H1 (cell line): ENCODE results near the gene HIBCH. TPM values are rescaled to one million over a fixed set of nuclear protein-coding genes. Genes with fewer than 3 reads are reported as not detected.

Experiments
- CTCF ChIA-PET: fragments of 300-600 bp; sonication (Branson Sonifier 250); formaldehyde crosslinking; loops from one replicate; lab custom pipeline; 2021; ENCODE audit not compliant: partially characterized antibody; lab: Charles Lee
- POLR2A ChIA-PET: fragments of 300-600 bp; sonication (Branson Sonifier 250); formaldehyde crosslinking; loops from one replicate; lab custom pipeline; 2021; ENCODE audit warnings: inconsistent platforms; ENCODE audit not compliant: partially characterized antibody; lab: Charles Lee
- DNase-seq, 2 experiments: peaks; one replicate each; pipeline versions ENCODE4 v3.0.0 to v3.0.0-alpha.2; 2010 to 2022; ENCODE audit warnings: low spot score in 2 of 2, low read depth in 1 of 2, mixed read lengths in 1 of 2
- FAIRE-seq: peaks from 2 replicates; lab custom pipeline; 2011; peaks lifted over from hg19 to GRCh38; lab: Jason Lieb, UNC
- H2AFZ ChIP-seq: 2 replicates; pipeline ENCODE4 v1.8.1; 2012; ENCODE audit warnings: low read length, inconsistent platforms
- H2AK5ac ChIP-seq: 2 replicates; pipeline ENCODE4 v1.6.1; 2013; ENCODE audit warnings: low read depth, low read length
- H2BK120ac ChIP-seq: replicated peaks from 2 replicates; pipeline ENCODE3; 2013; ENCODE audit warnings: low read depth, low read length, inconsistent platforms
- H2BK12ac ChIP-seq: 2 replicates; pipeline ENCODE4 v1.6.1; 2013; ENCODE audit warnings: low read depth, low read length
- H2BK15ac ChIP-seq: 2 replicates; pipeline ENCODE4 v1.6.1; 2013; ENCODE audit warnings: low read length
- H2BK20ac ChIP-seq: 2 replicates; pipeline ENCODE4 v1.6.1; 2013; ENCODE audit warnings: low read length
- H2BK5ac ChIP-seq: 2 replicates; pipeline ENCODE4 v1.6.1; 2013; ENCODE audit warnings: low read depth, low read length
- H3K14ac ChIP-seq: 2 replicates; pipeline ENCODE4 v1.6.1; 2013; ENCODE audit warnings: inconsistent platforms; ENCODE audit not compliant: insufficient read length
- H3K18ac ChIP-seq: 2 replicates; pipeline ENCODE4 v1.6.1; 2013; ENCODE audit warnings: low read length; ENCODE audit errors: extremely low read depth
- H3K23ac ChIP-seq: 2 replicates; pipeline ENCODE4 v1.6.1; 2013; ENCODE audit warnings: inconsistent platforms; ENCODE audit not compliant: insufficient read length
- H3K23me2 ChIP-seq: 2 replicates; pipeline ENCODE4 v1.6.1; 2013; ENCODE audit warnings: low read depth, low read length
- H3K27ac ChIP-seq: 2 replicates; pipeline ENCODE4 v1.6.1; 2011; ENCODE audit warnings: low read depth, low read length, inconsistent platforms
- H3K27me3 ChIP-seq, 4 experiments: replicated peaks in 1 of 4; 1 replicate in 1 of 4; 2 replicates in 3 of 4; pipeline versions ENCODE4 v1.6.1 to v1.8.1; 2011 to 2013; ENCODE audit warnings: low read length in 3 of 4, mild to moderate bottlenecking in 3 of 4, inconsistent platforms in 2 of 4, mixed read lengths in 2 of 4, moderate library complexity in 1 of 4; ENCODE audit not compliant: control insufficient read depth in 3 of 4, insufficient read depth in 3 of 4; ENCODE audit errors: extremely low read depth in 1 of 4
- H3K36me3 ChIP-seq, 4 experiments: 2 replicates each; pipeline versions ENCODE4 v1.6.1 to v1.8.1; 2011 to 2013; ENCODE audit warnings: mild to moderate bottlenecking in 4 of 4, low read length in 3 of 4, moderate library complexity in 2 of 4, control low read depth in 1 of 4, inconsistent platforms in 1 of 4; ENCODE audit not compliant: insufficient read depth in 4 of 4, control insufficient read depth in 2 of 4
- H3K4ac ChIP-seq: replicated peaks from 2 replicates; pipeline ENCODE3; 2013; ENCODE audit warnings: low read length, low read depth, mixed read lengths, inconsistent platforms; ENCODE audit not compliant: insufficient read length
- H3K4me1 ChIP-seq, 4 experiments: replicated peaks in 1 of 4; 1 replicate in 1 of 4; 2 replicates in 3 of 4; pipeline versions ENCODE4 v1.6.1 to v1.8.1; 2011 to 2013; ENCODE audit warnings: low read length in 3 of 4, inconsistent platforms in 2 of 4, mixed read lengths in 1 of 4; ENCODE audit not compliant: insufficient read depth in 4 of 4, control insufficient read depth in 3 of 4
- H3K4me2 ChIP-seq, 2 experiments: 2 replicates each; pipeline versions ENCODE4 v1.6.1 to v1.8.1; 2011 to 2013; ENCODE audit warnings: low read depth in 2 of 2, low read length in 2 of 2, control low read depth in 1 of 2, inconsistent platforms in 1 of 2, mild to moderate bottlenecking in 1 of 2; ENCODE audit not compliant: insufficient read depth in 1 of 2
- H3K4me3 ChIP-seq, 4 experiments: fragments of 200-600, 300-600 bp in 1 of 4; sonication (generic), shearing (Covaris generic), sonication (Bioruptor Twin) in 1 of 4; 2 replicates each; pipeline versions ENCODE4 v1.5.1 to v1.8.1; 2011 to 2016; ENCODE audit warnings: low read length in 4 of 4, low read depth in 3 of 4, control low read depth in 2 of 4, inconsistent platforms in 2 of 4, mild to moderate bottlenecking in 2 of 4, mixed read lengths in 1 of 4, moderate library complexity in 1 of 4; ENCODE audit not compliant: insufficient read depth in 2 of 4; ENCODE audit errors: extremely low read depth in 1 of 4
- H3K56ac ChIP-seq: replicated peaks from 2 replicates; pipeline ENCODE3; 2013; ENCODE audit warnings: low read depth, mild to moderate bottlenecking, mixed read lengths, low read length, inconsistent platforms; ENCODE audit not compliant: insufficient read length
- H3K79me1 ChIP-seq: 2 replicates; pipeline ENCODE4 v1.6.1; 2013; ENCODE audit warnings: low read depth, low read length, control low read depth
- H3K79me2 ChIP-seq, 2 experiments: 2 replicates each; pipeline versions ENCODE4 v1.6.1 to v1.8.1; 2012 to 2013; ENCODE audit warnings: low read length in 2 of 2, mild to moderate bottlenecking in 2 of 2, inconsistent platforms in 1 of 2; ENCODE audit not compliant: insufficient read depth in 2 of 2, control insufficient read depth in 1 of 2
- H3K9ac ChIP-seq, 4 experiments: replicated peaks in 1 of 4; 1 replicate in 1 of 4; 2 replicates in 3 of 4; pipeline versions ENCODE4 v1.6.1 to v1.8.1; 2011 to 2013; ENCODE audit warnings: low read depth in 3 of 4, low read length in 3 of 4, control low read depth in 2 of 4, mild to moderate bottlenecking in 2 of 4, moderate library complexity in 2 of 4, inconsistent platforms in 1 of 4; ENCODE audit errors: extremely low read depth in 1 of 4
- H3K9me3 ChIP-seq, 2 experiments: 2 replicates each; pipeline versions ENCODE4 v1.6.1 to v1.8.1; 2012 to 2013; ENCODE audit warnings: mild to moderate bottlenecking in 2 of 2, moderate library complexity in 2 of 2, control low read depth in 1 of 2, inconsistent platforms in 1 of 2, low read depth in 1 of 2, low read length in 1 of 2, mixed read lengths in 1 of 2; ENCODE audit not compliant: insufficient read depth in 2 of 2
- H4K20me1 ChIP-seq, 2 experiments: replicated peaks in 1 of 2; 2 replicates each; pipeline versions ENCODE3 to v1.8.1; 2011 to 2013; ENCODE audit warnings: inconsistent platforms in 2 of 2, low read length in 2 of 2, mild to moderate bottlenecking in 1 of 2; ENCODE audit not compliant: insufficient read depth in 2 of 2, control insufficient read depth in 1 of 2
- H4K5ac ChIP-seq: 2 replicates; pipeline ENCODE4 v1.6.1; 2013; ENCODE audit warnings: low read length, low read depth, mixed read lengths, inconsistent platforms; ENCODE audit not compliant: insufficient read length
- H4K8ac ChIP-seq: 2 replicates; pipeline ENCODE4 v1.8.0; 2013; ENCODE audit warnings: mild to moderate bottlenecking, moderate library complexity, low read length, inconsistent platforms; ENCODE audit not compliant: insufficient read depth; ENCODE audit errors: extremely low read depth
- H4K91ac ChIP-seq: replicated peaks from 2 replicates; pipeline ENCODE3; 2013; ENCODE audit warnings: low read length, mixed read lengths, inconsistent platforms; ENCODE audit not compliant: insufficient read length
- BRCA1 ChIP-seq: IDR thresholded peaks from 2 replicates; pipeline ENCODE4 v1.6.1; 2012; ENCODE audit warnings: low read depth, low read length, improper control_type of control experiment
- CBX8 ChIP-seq: fragments of 300-800, 300-1000 bp; sonication (generic); IDR thresholded peaks from 2 replicates; pipeline ENCODE4 v1.7.1; 2016; ENCODE audit warnings: low read depth, low read length, borderline replicate concordance
- CREB1 ChIP-seq: IDR thresholded peaks from 2 replicates; pipeline ENCODE4 v1.6.1; 2012; ENCODE audit warnings: inconsistent platforms
- E2F6 ChIP-seq: IDR thresholded peaks from 2 replicates; pipeline ENCODE4 v1.6.1; 2012; ENCODE audit warnings: inconsistent platforms
- JUN ChIP-seq: IDR thresholded peaks from 2 replicates; pipeline ENCODE4 v1.6.1; 2011; ENCODE audit warnings: low read depth, mild to moderate bottlenecking, improper control_type of control experiment, low read length
- KDM5A ChIP-seq: fragments of 200-600 bp; IDR thresholded peaks from 2 replicates; pipeline ENCODE4 v1.7.1; 2012; ENCODE audit warnings: mild to moderate bottlenecking, low read length, inconsistent platforms, mixed read lengths
- PHF8 ChIP-seq: fragments of 200-600 bp; sonication (generic); conservative IDR thresholded peaks from 2 replicates; pipeline ENCODE4 v1.7.1; 2012; ENCODE audit warnings: low read depth, mild to moderate bottlenecking, inconsistent platforms, low read length, moderate library complexity
- POLR2A ChIP-seq, 2 experiments: IDR thresholded peaks; 1 replicate in 1 of 2; 2 replicates in 1 of 2; pipeline ENCODE4 v1.6.1; 2011; ENCODE audit warnings: low read depth in 2 of 2, low read length in 2 of 2, mild to moderate bottlenecking in 2 of 2; ENCODE audit errors: control extremely low read depth in 1 of 2
- POU5F1 ChIP-seq: IDR thresholded peaks from 2 replicates; pipeline ENCODE4 v1.6.1; 2011; ENCODE audit warnings: low read depth, mild to moderate bottlenecking, low read length, moderate library complexity
- SAP30 ChIP-seq: fragments of 300-600 bp; sonication (generic); IDR thresholded peaks from 2 replicates; pipeline ENCODE4 v1.7.1; 2012; ENCODE audit warnings: low read length, moderate library complexity, mild to moderate bottlenecking, inconsistent platforms; ENCODE audit not compliant: insufficient read depth, insufficient replicate concordance
- SP2 ChIP-seq: IDR thresholded peaks from 2 replicates; pipeline ENCODE4 v1.6.1; 2012; ENCODE audit warnings: mild to moderate bottlenecking, low read length, inconsistent platforms
- TAF7 ChIP-seq: optimal IDR thresholded peaks from 2 replicates; pipeline ENCODE3; 2011; ENCODE audit warnings: low read depth, mild to moderate bottlenecking, inconsistent platforms, low read length, moderate library complexity, borderline replicate concordance
- TCF12 ChIP-seq: IDR thresholded peaks from 2 replicates; pipeline ENCODE4 v1.6.1; 2011; ENCODE audit warnings: low read depth, mild to moderate bottlenecking, low read length
- YY1 ChIP-seq: IDR thresholded peaks from 2 replicates; pipeline ENCODE4 v1.6.1; 2011; ENCODE audit warnings: low read depth, mild to moderate bottlenecking, low read length
- WGBS, 2 experiments: shearing (Covaris generic) in 1 of 2; methylation state at CpG; one replicate each; pipeline versions ENCODE4 v1.1.6 to v1.1.7; 2013 to 2015; ENCODE audit warnings: low lambda C conversion rate in 2 of 2, mixed read lengths in 2 of 2, inconsistent platforms in 1 of 2, low coverage in 1 of 2, missing lambda C conversion rate in 1 of 2; ENCODE audit not compliant: insufficient replicate concordance in 2 of 2, insufficient coverage in 1 of 2, insufficient read length in 1 of 2; ENCODE audit errors: extremely low coverage in 1 of 2, missing lambda C conversion rate in 1 of 2; 5-methylcytosine and 5-hydroxymethylcytosine counted together
- polyA plus RNA-seq, 7 experiments: library from polyadenylated mRNA; depleted of rRNA in 3 of 7; stranded (reverse) in 5 of 7; unstranded in 2 of 7; fragments of >200 nt in 5 of 7; fragments of 200-250 nt in 2 of 7; gene quantifications; 1 replicate in 5 of 7; 2 replicates in 1 of 7; 4 replicates in 1 of 7; pipeline versions ENCODE4 v1.2.1 to v1.2.3, GENCODE V29; 2011 to 2013; ENCODE audit warnings: missing spikeins in 2 of 7, mixed read lengths in 2 of 7
- total RNA-seq: library from RNA; stranded (reverse); fragmentation: NEBNext Ultra II Directional; extraction: Animal tissue kit (Norgen Biotek cat#: 25700); gene quantifications from 2 replicates; pipeline ENCODE4 v1.2.1, GENCODE V29; 2021

HIBCH gene
- total and polyA plus RNA-seq, 2 of the 8 experiments (the other 6 are each of a cell fraction or from before 2014, with no cell fraction given): 7.5 to 31.8 TPM

DNA sequence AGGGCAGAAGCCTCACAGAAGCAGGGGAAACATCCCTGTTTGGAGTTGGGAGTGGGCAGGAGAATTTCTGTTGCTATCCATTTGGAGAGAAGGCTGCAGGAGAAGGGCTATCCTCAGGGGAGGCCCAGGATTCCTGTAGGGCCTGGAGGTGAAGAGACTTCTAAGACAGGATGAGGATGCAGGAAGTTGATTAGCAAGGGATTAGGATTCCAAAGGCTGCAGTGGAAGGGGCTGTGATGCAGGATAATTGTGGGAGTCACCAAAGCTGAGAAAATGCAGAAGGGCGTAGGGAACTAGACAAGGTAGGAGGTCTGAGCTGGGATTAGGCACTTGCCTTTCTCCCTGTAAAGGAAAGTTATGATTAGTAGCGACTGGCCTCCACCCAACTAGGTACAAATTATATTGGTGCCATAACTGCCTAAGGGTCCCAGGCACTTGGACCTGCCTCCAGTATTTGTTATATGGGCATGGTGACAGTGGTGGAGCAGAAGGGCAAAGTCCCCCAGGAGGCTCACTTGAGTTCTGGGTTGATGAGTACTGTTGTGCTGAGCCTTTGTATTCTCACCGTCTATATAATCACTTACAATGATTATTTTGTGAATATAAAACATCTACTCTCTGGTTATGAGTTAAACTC is 160.7 kb downstream of the HIBCH start:
- Histone ChIP-seq H3K4me2 (no peak overlapping the region), H3K23ac (no peak overlapping the region), H2AK5ac (no peak overlapping the region), H3K56ac (no peak overlapping the region), H2BK5ac (no peak overlapping the region), H3K79me2 (no peaks in the 10 kb centered on the region), H3K4me3 (no peak overlapping the region), H4K91ac (no peak overlapping the region), H3K4me1 (no peaks in the 10 kb centered on the region; a peak in 2 of 7 replicates), H2AFZ (peak overlapping the region; percentile 99; the same call in 1 of the 2 replicates), H2BK15ac (no peak overlapping the region), H3K9ac (no peak overlapping the region), H3K79me1 (no peaks in the 10 kb centered on the region), H3K36me3 (no peaks in the 10 kb centered on the region), H4K20me1 (no peaks in the 10 kb centered on the region), H4K5ac (no peak overlapping the region), H3K9me3 (no peaks in the 10 kb centered on the region), H2BK20ac (no peak overlapping the region), H3K27ac (no peak overlapping the region), H3K14ac (no peak overlapping the region), H3K23me2 (no peaks in the 10 kb centered on the region), H2BK12ac (no peak overlapping the region), H3K18ac (no peak overlapping the region), H2BK120ac (no peak overlapping the region), H4K8ac (no peak overlapping the region), H3K27me3 (no peaks in the 10 kb centered on the region), H3K4ac (no peak overlapping the region)
- CTCF ChIA-PET: interaction anchor here (1.1 to 1.4 kb wide), 3 partner anchors 61 to 75 kb away, joined by 3 to 4 read pairs (median 3); no protein-coding TSS in a partner anchor
- DNase-seq: no peak
- FAIRE-seq: no peak
- 78% methylated on average over 3 of the region's 3 CpGs; no CpG with 5 or more reads in 1 of the 2 experiments for WGBS, 2 experiments
- POLR2A ChIA-PET: no interaction called here
- TF ChIP-seq TCF12 (no peak), POLR2A (IDR thresholded peaks at IDR 0.05; ENCODE audit: control extremely low read depth in 1 of 2, low read depth in 2 of 2, low read length in 2 of 2) (no peak), PHF8 (no peak), E2F6 (no peak), JUN (no peak), YY1 (no peak), SP2 (no peak), POU5F1 (no peak), KDM5A (no peak), CREB1 (no peak), TAF7 (no peak), BRCA1 (no peak), CBX8 (no peak), SAP30 (no peak)
